ENCODE data around the gene CALR3. TPM values are rescaled to one million over a fixed set of nuclear protein-coding genes. Genes with fewer than 3 reads are reported as not detected.

CALR3 gene
- total RNA-seq, 1 donor from 2014 or later: 0.26 TPM

- Histone ChIP-seq H3K4me3 (ENCODE audit: low read depth, low read length) (no peak overlapping the region), H3K27me3 (ENCODE audit: control insufficient read depth, insufficient read depth, low read length) (no peaks in the 10 kb centered on the region), H3K36me3 (ENCODE audit: control insufficient read depth, insufficient read depth, low read length) (peaks cover 51% of the 10 kb centered on the region)
- DNase-seq (ENCODE audit: low read depth): no peak
- TF ChIP-seq, protein P1, sequence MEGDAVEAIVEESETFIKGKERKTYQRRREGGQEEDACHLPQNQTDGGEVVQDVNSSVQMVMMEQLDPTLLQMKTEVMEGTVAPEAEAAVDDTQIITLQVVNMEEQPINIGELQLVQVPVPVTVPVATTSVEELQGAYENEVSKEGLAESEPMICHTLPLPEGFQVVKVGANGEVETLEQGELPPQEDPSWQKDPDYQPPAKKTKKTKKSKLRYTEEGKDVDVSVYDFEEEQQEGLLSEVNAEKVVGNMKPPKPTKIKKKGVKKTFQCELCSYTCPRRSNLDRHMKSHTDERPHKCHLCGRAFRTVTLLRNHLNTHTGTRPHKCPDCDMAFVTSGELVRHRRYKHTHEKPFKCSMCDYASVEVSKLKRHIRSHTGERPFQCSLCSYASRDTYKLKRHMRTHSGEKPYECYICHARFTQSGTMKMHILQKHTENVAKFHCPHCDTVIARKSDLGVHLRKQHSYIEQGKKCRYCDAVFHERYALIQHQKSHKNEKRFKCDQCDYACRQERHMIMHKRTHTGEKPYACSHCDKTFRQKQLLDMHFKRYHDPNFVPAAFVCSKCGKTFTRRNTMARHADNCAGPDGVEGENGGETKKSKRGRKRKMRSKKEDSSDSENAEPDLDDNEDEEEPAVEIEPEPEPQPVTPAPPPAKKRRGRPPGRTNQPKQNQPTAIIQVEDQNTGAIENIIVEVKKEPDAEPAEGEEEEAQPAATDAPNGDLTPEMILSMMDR (IDR thresholded peaks at IDR 0.05; ENCODE audit: insufficient read depth, low read length, severe bottlenecking): no peak
- no peak for FAIRE-seq
Measured at GRCh38 chr19:16532440-16533234, 36.7 kb upstream of the CALR3 start.

GRCh38 chr19:16531380-16531669, 35.4 kb upstream of the CALR3 start:
- FAIRE-seq (no peak), DNase-seq (ENCODE audit: low read depth) (no peak)
- no peak overlapping the region for H3K4me3 ChIP-seq (ENCODE audit: low read depth, low read length)
- no peaks in the 10 kb centered on the region for H3K27me3 ChIP-seq (ENCODE audit: control insufficient read depth, insufficient read depth, low read length)
- TF ChIP-seq, protein P1 (IDR thresholded peaks at IDR 0.05; ENCODE audit: insufficient read depth, low read length, severe bottlenecking): no peak
- peaks cover 53% of the 10 kb centered on the region for H3K36me3 ChIP-seq (ENCODE audit: control insufficient read depth, insufficient read depth, low read length)

DNA sequence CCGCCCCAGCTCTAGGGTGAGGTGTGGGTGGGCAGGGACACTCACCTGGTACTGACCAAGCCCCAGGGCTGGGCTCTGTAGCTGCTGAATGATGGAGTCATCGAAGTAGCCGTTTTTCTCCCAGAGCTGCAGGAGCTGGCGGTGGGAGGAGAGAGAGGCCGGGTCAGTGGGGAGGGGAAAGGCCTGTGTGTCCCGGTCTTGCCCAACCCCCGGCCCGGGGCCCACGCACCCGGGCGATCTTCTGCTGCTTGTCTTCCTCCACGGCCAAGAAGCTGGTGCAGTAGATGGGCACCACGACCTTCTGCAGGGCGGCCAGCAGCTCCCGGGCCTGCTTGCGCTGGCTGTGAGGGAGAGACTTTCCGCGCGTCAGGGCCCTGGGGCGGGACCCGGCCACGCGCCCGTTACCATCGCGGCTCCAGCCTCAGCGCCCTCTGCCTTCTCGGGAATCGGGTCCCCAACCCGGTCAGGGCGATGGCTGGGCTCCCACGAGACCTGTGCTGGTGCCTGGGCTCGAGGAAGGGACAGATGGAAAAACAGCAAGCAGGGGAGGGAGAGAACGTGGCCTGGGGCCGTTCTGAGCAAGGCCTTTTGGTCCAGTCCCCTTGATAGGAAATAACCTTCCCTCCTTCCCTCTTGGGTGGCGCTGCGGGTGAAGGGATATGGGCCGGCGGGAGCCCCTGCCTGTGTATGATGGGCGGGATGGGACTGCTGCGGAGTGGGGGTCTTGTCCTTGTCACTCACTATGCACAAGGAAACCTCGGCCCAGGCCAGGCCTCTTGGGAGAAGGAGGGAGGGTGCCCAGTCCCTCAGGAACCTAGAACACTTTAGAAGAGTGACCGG, 34.8 kb upstream of the CALR3 start:
- Histone ChIP-seq H3K27me3 (ENCODE audit: control insufficient read depth, insufficient read depth, low read length) (no peaks in the 10 kb centered on the region), H3K36me3 (ENCODE audit: control insufficient read depth, insufficient read depth, low read length) (peaks cover 55% of the 10 kb centered on the region), H3K4me3 (ENCODE audit: low read depth, low read length) (no peak overlapping the region)
- FAIRE-seq (no peak), DNase-seq (ENCODE audit: low read depth) (no peak)
- TF ChIP-seq, protein P1 (IDR thresholded peaks at IDR 0.05; ENCODE audit: insufficient read depth, low read length, severe bottlenecking): no peak

GRCh38 chr19:16529466-16530144, 33.6 kb upstream of the CALR3 start:
- TF ChIP-seq, protein P1 (IDR thresholded peaks at IDR 0.05; ENCODE audit: insufficient read depth, low read length, severe bottlenecking): no peak
- H3K4me3 ChIP-seq (ENCODE audit: low read depth, low read length): no peak overlapping the region
- H3K27me3 ChIP-seq (ENCODE audit: control insufficient read depth, insufficient read depth, low read length): no peaks in the 10 kb centered on the region
- DNase-seq (ENCODE audit: low read depth) (no peak), FAIRE-seq (no peak)
- peaks cover 54% of the 10 kb centered on the region for H3K36me3 ChIP-seq (ENCODE audit: control insufficient read depth, insufficient read depth, low read length)

GRCh38 chr19:16527971-16528521, 32.1 kb upstream of the CALR3 start:
- no peak for DNase-seq (ENCODE audit: low read depth)
- Histone ChIP-seq H3K27me3 (ENCODE audit: control insufficient read depth, insufficient read depth, low read length) (no peaks in the 10 kb centered on the region), H3K36me3 (ENCODE audit: control insufficient read depth, insufficient read depth, low read length) (peaks cover 58% of the 10 kb centered on the region), H3K4me3 (ENCODE audit: low read depth, low read length) (no peak overlapping the region)
- TF ChIP-seq, protein P1 (IDR thresholded peaks at IDR 0.05; ENCODE audit: insufficient read depth, low read length, severe bottlenecking): peak; percentile 53
- FAIRE-seq: no peak

Data from bronchial epithelial cell (primary cell).